Measurements from ENCODE around the gene ADGRB3.

- no peak for TF ChIP-seq EZH2phosphoT487 (IDR thresholded peaks at IDR 0.05; ENCODE audit: borderline replicate concordance, low read depth)
- TF ChIP-seq RFX5 (IDR thresholded peaks at IDR 0.05; ENCODE audit: low read length), result no peak
- no peak for TF ChIP-seq REST (IDR thresholded peaks at IDR 0.05; ENCODE audit: low read depth, low read length)
- TF ChIP-seq CTCF (IDR thresholded peaks at IDR 0.05), result no peak
These were observed 792.8 kb downstream of the ADGRB3 start for GRCh38 chr6:69427882-69428281.
